ENCODE results near the gene HMGB4.

- TF ChIP-seq POLR2AphosphoS5 (IDR thresholded peaks at IDR 0.05) = no peak
- no peak for TF ChIP-seq CTCF (IDR thresholded peaks at IDR 0.05; ENCODE audit: poor library complexity, severe bottlenecking)
- no peak for TF ChIP-seq REST (IDR thresholded peaks at IDR 0.05; ENCODE audit: borderline replicate concordance)
- no peak for TF ChIP-seq EZH2 (IDR thresholded peaks at IDR 0.05; ENCODE audit: borderline replicate concordance, insufficient read depth, low read length, poor library complexity, severe bottlenecking)
- TF ChIP-seq EP300 (conservative IDR thresholded peaks at IDR 0.05; ENCODE audit: poor library complexity, severe bottlenecking) = no peak
Observed at GRCh38 chr1:33820804-33821203, 43.1 kb upstream of the HMGB4 start.

Measured in neural cell (in vitro differentiated cells).